ENCODE measurements around the gene PTPRN2. TPM values are rescaled to one million over a fixed set of nuclear protein-coding genes. Genes with fewer than 3 reads are reported as not detected.

The PTPRN2 gene
- total RNA-seq, 1 experiment from 2014 or later, result not detected

DNA sequence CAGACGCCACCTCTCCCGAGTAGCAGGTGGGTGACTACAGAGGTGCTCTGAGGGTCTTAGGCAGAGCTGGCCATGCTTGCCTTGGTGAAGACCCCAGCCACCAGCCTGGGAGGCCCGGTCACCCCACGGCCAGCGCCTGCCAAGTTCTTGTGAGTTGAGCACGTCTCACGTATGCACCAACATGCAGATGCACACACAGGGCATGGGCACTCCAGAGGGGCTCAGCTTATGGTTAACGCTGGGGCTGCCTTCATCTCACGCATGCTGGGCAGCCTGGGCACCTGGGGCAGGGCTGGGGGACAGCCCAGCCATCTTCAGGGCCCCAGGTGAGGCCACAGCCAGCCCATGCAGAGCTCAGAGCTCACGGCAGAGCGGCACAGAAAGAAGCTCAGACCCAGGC, 41.0 kb downstream of the PTPRN2 start:
- Histone ChIP-seq H3K79me2 (ENCODE audit: low read depth) (no peaks in the 10 kb centered on the region), H3K9me2 (ENCODE audit: insufficient read depth) (no peaks in the 10 kb centered on the region), H3K4me3 (no peak overlapping the region), H3K27me3 (ENCODE audit: insufficient read depth, low read depth) (peaks cover 97% of the 10 kb centered on the region), H3K4me2 (no peak overlapping the region), H3K4me1 (replicated peaks; ENCODE audit: insufficient read depth) (no peaks in the 10 kb centered on the region), H4K20me1 (ENCODE audit: insufficient read depth) (0 out of 2 replicates have a peak, but pooled peaks cover 3% of the 10 kb centered on the region), H3K9me3 (ENCODE audit: insufficient read depth, low read depth) (no peaks in the 10 kb centered on the region), H2AFZ (no peak overlapping the region), H3K36me3 (ENCODE audit: low read depth) (no peaks in the 10 kb centered on the region), H3F3A (ENCODE audit: insufficient read depth, low read depth) (no peaks in the 10 kb centered on the region), H3K27ac (no peak overlapping the region)
- CTCF ChIA-PET, result no interaction called here
- POLR2A ChIA-PET (ENCODE audit: unreplicated experiment), result no interaction called here
- intact Hi-C loops (cut with micrococcal nuclease; ENCODE audit: unreplicated experiment), result no loop called here
- no peak for DNase-seq
- no TSS peak for BruUV-seq (replicated peaks)
- TF ChIP-seq EZH2 (IDR thresholded peaks at IDR 0.05; ENCODE audit: low read depth), result no peak
- TF ChIP-seq, protein P1, sequence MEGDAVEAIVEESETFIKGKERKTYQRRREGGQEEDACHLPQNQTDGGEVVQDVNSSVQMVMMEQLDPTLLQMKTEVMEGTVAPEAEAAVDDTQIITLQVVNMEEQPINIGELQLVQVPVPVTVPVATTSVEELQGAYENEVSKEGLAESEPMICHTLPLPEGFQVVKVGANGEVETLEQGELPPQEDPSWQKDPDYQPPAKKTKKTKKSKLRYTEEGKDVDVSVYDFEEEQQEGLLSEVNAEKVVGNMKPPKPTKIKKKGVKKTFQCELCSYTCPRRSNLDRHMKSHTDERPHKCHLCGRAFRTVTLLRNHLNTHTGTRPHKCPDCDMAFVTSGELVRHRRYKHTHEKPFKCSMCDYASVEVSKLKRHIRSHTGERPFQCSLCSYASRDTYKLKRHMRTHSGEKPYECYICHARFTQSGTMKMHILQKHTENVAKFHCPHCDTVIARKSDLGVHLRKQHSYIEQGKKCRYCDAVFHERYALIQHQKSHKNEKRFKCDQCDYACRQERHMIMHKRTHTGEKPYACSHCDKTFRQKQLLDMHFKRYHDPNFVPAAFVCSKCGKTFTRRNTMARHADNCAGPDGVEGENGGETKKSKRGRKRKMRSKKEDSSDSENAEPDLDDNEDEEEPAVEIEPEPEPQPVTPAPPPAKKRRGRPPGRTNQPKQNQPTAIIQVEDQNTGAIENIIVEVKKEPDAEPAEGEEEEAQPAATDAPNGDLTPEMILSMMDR (conservative IDR thresholded peaks at IDR 0.05), result no peak

DNA sequence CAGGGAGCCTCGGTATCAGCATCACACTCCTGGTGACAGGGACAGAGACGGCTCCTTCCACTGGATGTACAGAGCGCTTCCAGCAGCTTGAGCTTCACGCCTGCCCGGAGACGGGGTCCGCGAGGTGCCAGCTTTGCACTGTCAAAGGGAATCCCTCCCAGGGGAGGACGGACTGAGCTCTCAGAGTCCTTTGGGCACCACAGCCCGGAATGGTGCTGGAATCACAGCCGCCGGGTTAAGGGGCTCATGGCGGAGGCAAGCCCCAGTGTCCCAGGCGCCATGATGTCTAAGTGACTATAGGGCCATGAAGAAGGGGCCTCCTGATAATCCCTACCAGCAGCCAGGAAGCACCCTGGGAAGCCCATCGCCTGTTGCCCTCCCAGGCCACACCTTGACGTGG, 41.4 kb downstream of the PTPRN2 start:
- Histone ChIP-seq H2AFZ (no peak overlapping the region), H3K4me1 (replicated peaks; ENCODE audit: insufficient read depth) (no peaks in the 10 kb centered on the region), H4K20me1 (ENCODE audit: insufficient read depth) (0 out of 2 replicates have a peak, but pooled peaks cover 3% of the 10 kb centered on the region), H3K4me3 (no peak overlapping the region), H3K4me2 (no peak overlapping the region), H3F3A (ENCODE audit: insufficient read depth, low read depth) (no peaks in the 10 kb centered on the region), H3K9me2 (ENCODE audit: insufficient read depth) (no peaks in the 10 kb centered on the region), H3K27me3 (ENCODE audit: insufficient read depth, low read depth) (peaks cover 100% of the 10 kb centered on the region), H3K9me3 (ENCODE audit: insufficient read depth, low read depth) (no peaks in the 10 kb centered on the region), H3K27ac (no peak overlapping the region), H3K36me3 (ENCODE audit: low read depth) (no peaks in the 10 kb centered on the region), H3K79me2 (ENCODE audit: low read depth) (no peaks in the 10 kb centered on the region)
- no TSS peak for BruUV-seq (replicated peaks)
- TF ChIP-seq, protein P1 (conservative IDR thresholded peaks at IDR 0.05), result no peak
- no peak for TF ChIP-seq EZH2 (IDR thresholded peaks at IDR 0.05; ENCODE audit: low read depth)
- ChIA-PET CTCF (no interaction called here), POLR2A (ENCODE audit: unreplicated experiment) (no interaction called here)
- intact Hi-C loops (cut with micrococcal nuclease; ENCODE audit: unreplicated experiment), result no loop called here
- no peak for DNase-seq

DNA sequence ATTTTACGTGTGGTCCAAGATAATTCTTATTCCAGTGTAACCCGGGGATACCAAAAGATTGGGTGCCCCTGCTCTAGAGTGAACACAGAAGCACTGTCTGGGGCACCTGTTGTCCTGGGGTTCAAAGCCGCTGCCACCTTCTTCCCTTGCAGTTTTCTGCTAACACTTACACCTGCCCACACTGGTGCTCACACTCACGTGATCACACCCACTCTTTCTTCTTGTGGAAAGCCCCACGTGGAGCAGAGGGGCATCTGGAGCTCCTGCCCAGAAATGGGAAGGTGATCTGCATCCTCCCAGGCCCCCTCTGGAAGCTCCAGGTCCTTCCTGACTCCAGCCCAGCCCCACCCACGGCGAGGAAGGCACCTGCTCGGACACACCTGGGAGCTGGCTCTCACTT, 42.9 kb downstream of the PTPRN2 start:
- DNase-seq, result no peak
- TF ChIP-seq EZH2 (IDR thresholded peaks at IDR 0.05; ENCODE audit: low read depth), result no peak
- TF ChIP-seq, protein P1 (conservative IDR thresholded peaks at IDR 0.05), result no peak
- Histone ChIP-seq H3K4me2 (no peak overlapping the region), H3K79me2 (ENCODE audit: low read depth) (no peaks in the 10 kb centered on the region), H4K20me1 (ENCODE audit: insufficient read depth) (0 out of 2 replicates have a peak, but pooled peaks cover 3% of the 10 kb centered on the region), H3F3A (ENCODE audit: insufficient read depth, low read depth) (no peaks in the 10 kb centered on the region), H3K36me3 (ENCODE audit: low read depth) (no peaks in the 10 kb centered on the region), H3K4me3 (no peak overlapping the region), H2AFZ (no peak overlapping the region), H3K27me3 (ENCODE audit: insufficient read depth, low read depth) (peaks cover 100% of the 10 kb centered on the region), H3K4me1 (replicated peaks; ENCODE audit: insufficient read depth) (no peaks in the 10 kb centered on the region), H3K27ac (no peak overlapping the region), H3K9me2 (ENCODE audit: insufficient read depth) (no peaks in the 10 kb centered on the region), H3K9me3 (ENCODE audit: insufficient read depth, low read depth) (no peaks in the 10 kb centered on the region)
- CTCF ChIA-PET, result no interaction called here
- intact Hi-C loops (cut with micrococcal nuclease; ENCODE audit: unreplicated experiment), result no loop called here
- BruUV-seq (replicated peaks), result no TSS peak
- POLR2A ChIA-PET (ENCODE audit: unreplicated experiment), result no interaction called here

Data from PC-9 (cell line).